ENCODE data around the gene DACT2.
"Not testable (repeated sequence)": the region's sequence is repeated elsewhere in the genome, so short reads cannot be mapped to it uniquely, and the experiment has no call there.

Gene DACT2

GRCh38 chr6:168315596-168315995, 4.0 kb downstream of the DACT2 start:
- H3K4me3 Mint-ChIP-seq: no peak overlapping the region
- H3K4me1 Mint-ChIP-seq: no peaks in the 10 kb centered on the region
- no peak for DNase-seq
- no peak overlapping the region for H3K27ac Mint-ChIP-seq
- H3K27me3 Mint-ChIP-seq: peaks cover 48% of the 10 kb centered on the region
- no peak for ATAC-seq
- H3K9me3 Mint-ChIP-seq: no peaks in the 10 kb centered on the region

- peaks cover 43% of the 10 kb centered on the region for H3K27me3 Mint-ChIP-seq
- ATAC-seq: no peak
Measured at GRCh38 chr6:168314948-168315347, 4.6 kb downstream of the DACT2 start.

GRCh38 chr6:168314021-168314420, 5.6 kb downstream of the DACT2 start:
- Mint-ChIP-seq H3K27me3 (peaks cover 40% of the 10 kb centered on the region), H3K4me1 (no peaks in the 10 kb centered on the region), H3K27ac (no peak overlapping the region), H3K9me3 (no peaks in the 10 kb centered on the region), H3K4me3 (no peak overlapping the region)
- DNase-seq: no peak
- ATAC-seq: no peak

More at GRCh38 chr6:168314948-168315347, 4.6 kb downstream of the DACT2 start:
- Mint-ChIP-seq H3K9me3 (no peaks in the 10 kb centered on the region), H3K4me1 (no peaks in the 10 kb centered on the region), H3K4me3 (no peak overlapping the region), H3K27ac (no peak overlapping the region)
- no peak for DNase-seq

- DNase-seq: no peak
- Mint-ChIP-seq H3K4me3 (no peak overlapping the region), H3K4me1 (no peaks in the 10 kb centered on the region), H3K9me3 (no peaks in the 10 kb centered on the region), H3K27ac (no peak overlapping the region), H3K27me3 (peaks cover 35% of the 10 kb centered on the region)
- ATAC-seq: no peak
Measured at GRCh38 chr6:168313431-168314011, 6.1 kb downstream of the DACT2 start.

- not testable (repeated sequence) for DNase-seq, H3K4me3 Mint-ChIP-seq, ATAC-seq, H3K9me3 Mint-ChIP-seq, H3K27ac Mint-ChIP-seq, H3K4me1 Mint-ChIP-seq
- peaks cover 28% of the 10 kb centered on the region for H3K27me3 Mint-ChIP-seq
Measured at GRCh38 chr6:168312125-168312507, 7.5 kb downstream of the DACT2 start.

- Mint-ChIP-seq H3K9me3 (no peaks in the 10 kb centered on the region), H3K4me3 (no peak overlapping the region), H3K27me3 (peaks cover 33% of the 10 kb centered on the region), H3K27ac (no peak overlapping the region), H3K4me1 (no peaks in the 10 kb centered on the region)
- ATAC-seq (no peak), DNase-seq (no peak)
Measured at GRCh38 chr6:168311410-168312124, 8.0 kb downstream of the DACT2 start.

- Mint-ChIP-seq H3K27ac (no peak overlapping the region), H3K4me3 (no peak overlapping the region), H3K4me1 (no peaks in the 10 kb centered on the region), H3K27me3 (peaks cover 37% of the 10 kb centered on the region), H3K9me3 (no peaks in the 10 kb centered on the region)
- no peak for ATAC-seq
- DNase-seq: no peak
Measured at GRCh38 chr6:168310945-168311344, 8.6 kb downstream of the DACT2 start.

GRCh38 chr6:168310403-168310802, 9.2 kb downstream of the DACT2 start:
- ATAC-seq (no peak), DNase-seq (no peak)
- no peak overlapping the region for H3K4me3 Mint-ChIP-seq
- no peak overlapping the region for H3K27ac Mint-ChIP-seq
- peaks cover 33% of the 10 kb centered on the region for H3K27me3 Mint-ChIP-seq
- no peaks in the 10 kb centered on the region for H3K4me1 Mint-ChIP-seq
- H3K9me3 Mint-ChIP-seq: no peaks in the 10 kb centered on the region

- Mint-ChIP-seq H3K27ac (no peak overlapping the region), H3K4me3 (no peak overlapping the region), H3K27me3 (peaks cover 29% of the 10 kb centered on the region), H3K9me3 (no peaks in the 10 kb centered on the region), H3K4me1 (no peaks in the 10 kb centered on the region)
- ATAC-seq: no peak
- DNase-seq: no peak
Measured at GRCh38 chr6:168309997-168310396, 9.6 kb downstream of the DACT2 start.

- no peak for ATAC-seq
- no peak for DNase-seq
- H3K27me3 Mint-ChIP-seq: peaks cover 27% of the 10 kb centered on the region
- H3K4me1 Mint-ChIP-seq: no peaks in the 10 kb centered on the region
- H3K4me3 Mint-ChIP-seq: no peak overlapping the region
- H3K9me3 Mint-ChIP-seq: no peaks in the 10 kb centered on the region
- no peak overlapping the region for H3K27ac Mint-ChIP-seq
Measured at GRCh38 chr6:168309183-168309582, 10.4 kb downstream of the DACT2 start.

- DNase-seq: no peak
- no peak overlapping the region for H3K27ac Mint-ChIP-seq
- peak; percentile 26 for ATAC-seq
- no peaks in the 10 kb centered on the region for H3K4me1 Mint-ChIP-seq
- H3K4me3 Mint-ChIP-seq: no peak overlapping the region
- no peaks in the 10 kb centered on the region for H3K9me3 Mint-ChIP-seq
- peaks cover 26% of the 10 kb centered on the region for H3K27me3 Mint-ChIP-seq
Measured at GRCh38 chr6:168308390-168309144, 11.0 kb downstream of the DACT2 start.

- Mint-ChIP-seq H3K27ac (no peak overlapping the region), H3K27me3 (peaks cover 27% of the 10 kb centered on the region), H3K4me3 (no peak overlapping the region)
Measured at GRCh38 chr6:168307695-168308021, 11.9 kb downstream of the DACT2 start.

GRCh38 chr6:168307015-168307694, 12.4 kb downstream of the DACT2 start:
- H3K27me3 Mint-ChIP-seq: peaks cover 31% of the 10 kb centered on the region
- no peak overlapping the region for H3K27ac Mint-ChIP-seq
- no peak overlapping the region for H3K4me3 Mint-ChIP-seq
- no peak for DNase-seq
- no peaks in the 10 kb centered on the region for H3K9me3 Mint-ChIP-seq
- H3K4me1 Mint-ChIP-seq: no peaks in the 10 kb centered on the region
- ATAC-seq: no peak

More at GRCh38 chr6:168307695-168308021, 11.9 kb downstream of the DACT2 start:
- ATAC-seq: peak; percentile 36
- no peak for DNase-seq
- no peaks in the 10 kb centered on the region for H3K4me1 Mint-ChIP-seq
- no peaks in the 10 kb centered on the region for H3K9me3 Mint-ChIP-seq

- Mint-ChIP-seq H3K27ac (no peak overlapping the region), H3K4me3 (no peak overlapping the region), H3K4me1 (no peaks in the 10 kb centered on the region), H3K27me3 (peaks cover 43% of the 10 kb centered on the region), H3K9me3 (no peaks in the 10 kb centered on the region)
- no peak for ATAC-seq
- no peak for DNase-seq
Measured at GRCh38 chr6:168305863-168306262, 13.7 kb downstream of the DACT2 start.

GRCh38 chr6:168305096-168305749, 14.4 kb downstream of the DACT2 start:
- ATAC-seq (no peak), DNase-seq (no peak)
- Mint-ChIP-seq H3K4me3 (no peak overlapping the region), H3K4me1 (no peaks in the 10 kb centered on the region), H3K27ac (no peak overlapping the region), H3K27me3 (peaks cover 44% of the 10 kb centered on the region), H3K9me3 (no peaks in the 10 kb centered on the region)

GRCh38 chr6:168304752-168305015, 14.9 kb downstream of the DACT2 start:
- H3K9me3 Mint-ChIP-seq: no peaks in the 10 kb centered on the region

More at GRCh38 chr6:168304752-168305015, 14.9 kb downstream of the DACT2 start:
- ATAC-seq (no peak), DNase-seq (no peak)
- H3K27ac Mint-ChIP-seq: peak overlapping the region in 1 of 2 donors; percentile 12
- H3K4me3 Mint-ChIP-seq: no peak overlapping the region
- H3K27me3 Mint-ChIP-seq: peaks cover 50% of the 10 kb centered on the region
- no peaks in the 10 kb centered on the region for H3K4me1 Mint-ChIP-seq
